GM12878 (cell line): Measurements from ENCODE around the gene C16orf87. TPM values are rescaled to one million over a fixed set of nuclear protein-coding genes. Genes with fewer than 3 reads are reported as not detected.

Source experiments
- ATAC-seq: fragments of 200-7000 bp; cut with Tn5 transposase; 3 replicates; pipeline ENCODE4 v1.9.1; 2020; ENCODE audit warnings: mild to moderate bottlenecking, moderate library complexity
- BruUV-seq: library from RNA; stranded (reverse); fragments of 400-500 nt; replicated peaks from 2 replicates; lab custom pipeline; 2021; lab: Mats Ljungman, UMichigan
- CTCF ChIA-PET: fragments of 300-600 bp; sonication (Branson Sonifier 250); formaldehyde crosslinking; extraction: SDS; loops from one replicate; lab custom pipeline; 2021; ENCODE audit warnings: inconsistent platforms; lab: Yijun Ruan, JAX
- POLR2A ChIA-PET: fragments of 350-600 bp; formaldehyde crosslinking; extraction: SDS; loops from one replicate; lab custom pipeline; 2021; ENCODE audit warnings: inconsistent platforms; lab: Charles Lee
- RAD21 ChIA-PET: fragments of 300-600 bp; sonication (Branson Sonifier 250); formaldehyde crosslinking; loops from one replicate; lab custom pipeline; 2023; ENCODE audit warnings: antibody characterized with exemption; ENCODE audit not compliant: unreplicated experiment; lab: Charles Lee
- SMC1A ChIA-PET: fragments of 300-600 bp; sonication (Branson Sonifier 250); formaldehyde crosslinking; loops from one replicate; lab custom pipeline; 2023; ENCODE audit not compliant: unreplicated experiment, uncharacterized antibody; lab: Charles Lee
- DNase-seq: peaks from one replicate; pipeline ENCODE4 v3.0.0-alpha.2; 2011; ENCODE audit warnings: low read depth, low spot score
- FAIRE-seq: peaks from 3 replicates; lab custom pipeline; 2011; peaks lifted over from hg19 to GRCh38; lab: Jason Lieb, UNC
- H2AFZ ChIP-seq: 2 replicates; pipeline ENCODE4 v1.6.0; 2011; ENCODE audit warnings: low read depth, low read length, control low read depth; ENCODE audit not compliant: control insufficient read depth
- H3K27ac ChIP-seq: 2 replicates; pipeline ENCODE4 v1.5.1; 2011; ENCODE audit warnings: control low read depth; ENCODE audit not compliant: control insufficient read depth, insufficient read depth
- H3K27me3 ChIP-seq, 2 experiments: replicated peaks in 1 of 2; 2 replicates each; pipeline versions ENCODE4 v1.6.0 to v1.6.1; 2011; ENCODE audit warnings: low read length in 1 of 2; ENCODE audit not compliant: control insufficient read depth in 2 of 2, insufficient read depth in 2 of 2
- H3K36me3 ChIP-seq, 2 experiments: 2 replicates each; pipeline ENCODE4 v1.5.1; 2011; ENCODE audit warnings: low read length in 1 of 2; ENCODE audit not compliant: control insufficient read depth in 2 of 2, insufficient read depth in 2 of 2
- H3K4me1 ChIP-seq: 2 replicates; pipeline ENCODE4 v1.6.1; 2011; ENCODE audit warnings: mild to moderate bottlenecking, low read length, moderate library complexity, mixed read lengths; ENCODE audit not compliant: control insufficient read depth, insufficient read depth
- H3K4me2 ChIP-seq: 2 replicates; pipeline ENCODE4 v1.6.0; 2011; ENCODE audit warnings: control low read depth; ENCODE audit not compliant: control insufficient read depth, insufficient read depth
- H3K4me3 ChIP-seq: fragments of 200-600 bp; sonication (generic); 2 replicates; pipeline ENCODE4 v1.5.1; 2016
- H3K79me2 ChIP-seq: 2 replicates; pipeline ENCODE4 v1.6.0; 2011; ENCODE audit warnings: low read length; ENCODE audit not compliant: control insufficient read depth, insufficient read depth
- H3K9ac ChIP-seq: 2 replicates; pipeline ENCODE4 v1.8.0; 2011; ENCODE audit warnings: low read length, control low read depth, mixed read lengths; ENCODE audit not compliant: control insufficient read depth, insufficient read depth
- H3K9me3 ChIP-seq: replicated peaks from 3 replicates; pipeline ENCODE4 v1.5.1; 2011; ENCODE audit warnings: mild to moderate bottlenecking, low read length; ENCODE audit not compliant: control insufficient read depth, insufficient read depth
- H4K20me1 ChIP-seq: 2 replicates; pipeline ENCODE4 v1.6.0; 2011; ENCODE audit not compliant: control insufficient read depth, insufficient read depth
- BCL11A ChIP-seq: IDR thresholded peaks from 2 replicates; pipeline ENCODE4 v1.6.1; 2011; ENCODE audit warnings: low read depth, low read length
- CREB1 ChIP-seq: IDR thresholded peaks from 2 replicates; pipeline ENCODE4 v1.6.1; 2012; ENCODE audit warnings: low read depth, mild to moderate bottlenecking, inconsistent platforms
- MEF2B ChIP-seq: fragments of 450-650 bp; IDR thresholded peaks from 2 replicates; pipeline ENCODE4 v1.6.1; 2018; ENCODE audit warnings: mild to moderate bottlenecking, moderate library complexity; ENCODE audit not compliant: partially characterized antibody, poor library complexity, severe bottlenecking
- RAD21 ChIP-seq: IDR thresholded peaks from 2 replicates; pipeline ENCODE4 v1.6.1; 2011; ENCODE audit warnings: mild to moderate bottlenecking, low read depth, low read length, moderate library complexity; ENCODE audit not compliant: insufficient read depth
- SMARCA5 ChIP-seq: fragments of 450-650 bp; IDR thresholded peaks from 2 replicates; pipeline ENCODE4 v1.6.1; 2017; ENCODE audit warnings: mild to moderate bottlenecking
- TARDBP ChIP-seq: IDR thresholded peaks from 2 replicates; pipeline ENCODE4 v1.6.1; 2016; ENCODE audit warnings: borderline replicate concordance
- ZBED1 ChIP-seq: IDR thresholded peaks from 2 replicates; pipeline ENCODE4 v1.6.1; 2016; ENCODE audit warnings: borderline replicate concordance
- WGBS: methylation state at CpG from one replicate; pipeline ENCODE4 v1.1.6; 2016; ENCODE audit warnings: low lambda C conversion rate; ENCODE audit not compliant: insufficient replicate concordance, insufficient coverage; ENCODE audit errors: missing lambda C conversion rate; 5-methylcytosine and 5-hydroxymethylcytosine counted together
- in situ Hi-C: fragments of 300-500 bp; cut with MboI; formaldehyde crosslinking; loops from 9 replicates; pipeline ENCODE4 v1.14.3; 2018; ENCODE audit warnings: mixed read lengths
- intact Hi-C: fragments of 100-400 bp; cut with micrococcal nuclease; formaldehyde crosslinking; loops from one replicate; pipeline ENCODE4 v1.14.2; 2022; ENCODE audit not compliant: unreplicated experiment
- polyA plus RNA-seq, 11 experiments: library from polyadenylated mRNA; depleted of rRNA in 4 of 11; unstranded in 6 of 11; stranded (reverse) in 5 of 11; fragments of >200 nt; fragmentation: Nextera tagmentation in 4 of 11; fragmentation: Illumina TruSeq in 1 of 11; extraction: Ambion mirVana in 4 of 11; extraction: Trizol in 1 of 11; gene quantifications; 1 replicate in 1 of 11; 2 replicates in 10 of 11; pipeline versions ENCODE4 v1.2.1 to v1.2.3, GENCODE V29; 2011 to 2016; ENCODE audit warnings: inconsistent platforms in 2 of 11, missing spikeins in 2 of 11, low read depth in 1 of 11
- total RNA-seq, 4 experiments: library from RNA; depleted of rRNA in 3 of 4; stranded (reverse); fragments of >200 nt in 3 of 4; fragmentation: Illumina TruSeq in 1 of 4; extraction: Trizol in 1 of 4; gene quantifications; 2 replicates each; pipeline versions ENCODE4 v1.2.1 to v1.2.3, GENCODE V29; 2013 to 2021
- TF ChIP-seq, protein P1 (sequence below): fragments of 450-650 bp; IDR thresholded peaks from 2 replicates; pipeline ENCODE4 v1.6.1; 2017; ENCODE audit warnings: low read depth, mild to moderate bottlenecking, moderate library complexity
- TF ChIP-seq, protein P2 (sequence below): fragments of 450-650 bp; IDR thresholded peaks from 2 replicates; pipeline ENCODE4 v1.6.1; 2017; ENCODE audit warnings: mild to moderate bottlenecking, moderate library complexity

C16orf87 gene
- total and polyA plus RNA-seq, 10 of the 15 experiments (the other 5 are each of a cell fraction or from before 2014, with no cell fraction given): 18.4 to 72.6 (median 31.0) TPM

DNA sequence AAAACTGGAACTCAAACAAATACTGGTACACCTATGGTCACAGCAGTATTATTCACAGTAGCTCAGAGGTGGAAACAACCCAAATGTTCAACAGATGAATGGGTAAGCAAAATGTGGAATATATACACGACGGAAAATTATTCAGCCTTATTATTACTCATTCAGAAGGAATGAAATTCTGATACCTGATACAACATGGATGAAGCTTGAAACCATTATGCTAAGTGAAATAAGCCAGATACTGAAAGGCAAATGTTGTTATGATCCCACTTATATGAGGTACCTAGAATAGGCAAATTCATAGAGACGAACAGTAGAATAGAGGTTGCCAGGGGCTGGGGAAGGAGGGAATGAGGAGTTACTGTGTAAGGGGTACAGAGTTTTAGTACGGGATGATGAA lies 55.8 kb downstream of the C16orf87 start:
- Histone ChIP-seq H3K4me2 (peak overlapping the region; percentile 68; the same call in 1 of the 2 replicates), H3K9me3 (peaks cover 10% of the 10 kb centered on the region; the same call in 2 of the 3 replicates), H3K4me1 (peaks cover 17% of the 10 kb centered on the region), H3K79me2 (no peaks in the 10 kb centered on the region), H3K36me3 (no peaks in the 10 kb centered on the region), H2AFZ (no peak overlapping the region), H3K27me3 (no peaks in the 10 kb centered on the region), H3K4me3 (no peak overlapping the region), H3K27ac (peak overlapping the region; percentile 53; the same call in 1 of the 2 replicates), H3K9ac (no peak overlapping the region), H4K20me1 (no peaks in the 10 kb centered on the region)
- intact Hi-C loops (no loop called here), in situ Hi-C loops (no loop called here)
- CTCF ChIA-PET: interaction anchor here (1.1 to 2.9 kb wide), 3 partner anchors 13 to 47 kb away, joined by 3 to 13 read pairs (median 5); no protein-coding TSS in a partner anchor
- TF ChIP-seq MEF2B: no peak
- TF ChIP-seq, protein P1, sequence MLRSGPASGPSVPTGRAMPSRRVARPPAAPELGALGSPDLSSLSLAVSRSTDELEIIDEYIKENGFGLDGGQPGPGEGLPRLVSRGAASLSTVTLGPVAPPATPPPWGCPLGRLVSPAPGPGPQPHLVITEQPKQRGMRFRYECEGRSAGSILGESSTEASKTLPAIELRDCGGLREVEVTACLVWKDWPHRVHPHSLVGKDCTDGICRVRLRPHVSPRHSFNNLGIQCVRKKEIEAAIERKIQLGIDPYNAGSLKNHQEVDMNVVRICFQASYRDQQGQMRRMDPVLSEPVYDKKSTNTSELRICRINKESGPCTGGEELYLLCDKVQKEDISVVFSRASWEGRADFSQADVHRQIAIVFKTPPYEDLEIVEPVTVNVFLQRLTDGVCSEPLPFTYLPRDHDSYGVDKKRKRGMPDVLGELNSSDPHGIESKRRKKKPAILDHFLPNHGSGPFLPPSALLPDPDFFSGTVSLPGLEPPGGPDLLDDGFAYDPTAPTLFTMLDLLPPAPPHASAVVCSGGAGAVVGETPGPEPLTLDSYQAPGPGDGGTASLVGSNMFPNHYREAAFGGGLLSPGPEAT: peak; percentile 7; the same call in 1 of the 2 replicates
- POLR2A ChIA-PET: interaction anchor here (0.6 to 0.7 kb wide), 2 partner anchors 10 to 25 kb away, joined by 3 read pairs; no protein-coding TSS in a partner anchor
- no TSS peak for BruUV-seq
- SMC1A ChIA-PET: interaction anchor here (1.0 to 1.6 kb wide), 6 partner anchors 10 to 59 kb away, joined by 3 to 12 read pairs (median 4); no protein-coding TSS in a partner anchor
- ATAC-seq (peak; percentile 42), DNase-seq (no peak), FAIRE-seq (no peak)
- RAD21 ChIA-PET: interaction anchor here (1.1 to 1.7 kb wide), 3 partner anchors 10 to 14 kb away, joined by 4 read pairs; no protein-coding TSS in a partner anchor
- 74% methylated on average over 4 of the region's 4 CpGs for WGBS

DNA sequence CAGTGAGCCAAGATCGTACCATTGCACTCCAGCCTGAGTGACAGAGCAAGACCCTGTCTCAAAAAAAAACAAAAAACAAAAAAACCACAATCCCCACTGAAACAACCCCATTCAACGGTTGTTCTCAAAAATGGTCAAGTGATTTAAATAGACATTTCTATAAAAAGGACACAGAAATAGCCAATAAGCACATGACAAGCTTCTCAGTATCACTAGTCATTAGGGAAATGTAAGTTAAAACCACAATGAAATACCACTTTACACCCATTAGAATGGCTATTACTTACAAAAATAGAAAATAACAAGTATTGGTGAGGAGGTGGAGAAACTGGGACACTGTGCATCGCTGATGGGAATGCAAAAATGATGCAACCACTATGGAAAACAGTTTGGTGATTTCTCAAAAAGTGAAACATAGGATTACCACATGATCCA lies 56.2 kb downstream of the C16orf87 start:
- Histone ChIP-seq H3K9ac (no peak overlapping the region), H4K20me1 (no peaks in the 10 kb centered on the region), H3K4me3 (no peak overlapping the region), H3K27me3 (no peaks in the 10 kb centered on the region), H3K79me2 (no peaks in the 10 kb centered on the region), H3K36me3 (no peaks in the 10 kb centered on the region), H3K9me3 (peaks cover 10% of the 10 kb centered on the region; the same call in 2 of the 3 replicates), H3K27ac (peak overlapping the region; percentile 53; the same call in 1 of the 2 replicates), H2AFZ (no peak overlapping the region), H3K4me2 (peak overlapping the region; percentile 68; the same call in 1 of the 2 replicates), H3K4me1 (peaks cover 17% of the 10 kb centered on the region)
- peak; percentile 79 for FAIRE-seq
- DNase-seq: peak; percentile 60
- peak; percentile 86 for ATAC-seq
- ChIA-PET POLR2A (interaction anchor here (0.6 to 0.7 kb wide), 2 partner anchors 10 to 25 kb away, joined by 3 read pairs; no protein-coding TSS in a partner anchor), SMC1A (interaction anchor here (0.9 to 1.6 kb wide), 7 partner anchors 11 to 84 kb away, joined by 3 to 12 read pairs (median 4); no protein-coding TSS in a partner anchor), CTCF (interaction anchor here (1.1 to 2.9 kb wide), 2 partner anchors 14 to 48 kb away, joined by 3 to 13 read pairs; no protein-coding TSS in a partner anchor), RAD21 (interaction anchor here (0.9 to 1.7 kb wide), 4 partner anchors 10 to 27 kb away, joined by 3 to 4 read pairs (median 4); no protein-coding TSS in a partner anchor)
- intact Hi-C loops: no loop called here
- BruUV-seq: no TSS peak
- WGBS: 5% methylated on average over 3 of the region's 3 CpGs
- in situ Hi-C loops: no loop called here
- no peak for TF ChIP-seq RAD21
- TF ChIP-seq ZBED1: peak; percentile 38; the same call in 1 of the 2 replicates
- peak; percentile 41; the same call in 1 of the 2 replicates for TF ChIP-seq BCL11A
- peak; percentile 24; the same call in 1 of the 2 replicates for TF ChIP-seq CREB1
- TF ChIP-seq, protein P2, sequence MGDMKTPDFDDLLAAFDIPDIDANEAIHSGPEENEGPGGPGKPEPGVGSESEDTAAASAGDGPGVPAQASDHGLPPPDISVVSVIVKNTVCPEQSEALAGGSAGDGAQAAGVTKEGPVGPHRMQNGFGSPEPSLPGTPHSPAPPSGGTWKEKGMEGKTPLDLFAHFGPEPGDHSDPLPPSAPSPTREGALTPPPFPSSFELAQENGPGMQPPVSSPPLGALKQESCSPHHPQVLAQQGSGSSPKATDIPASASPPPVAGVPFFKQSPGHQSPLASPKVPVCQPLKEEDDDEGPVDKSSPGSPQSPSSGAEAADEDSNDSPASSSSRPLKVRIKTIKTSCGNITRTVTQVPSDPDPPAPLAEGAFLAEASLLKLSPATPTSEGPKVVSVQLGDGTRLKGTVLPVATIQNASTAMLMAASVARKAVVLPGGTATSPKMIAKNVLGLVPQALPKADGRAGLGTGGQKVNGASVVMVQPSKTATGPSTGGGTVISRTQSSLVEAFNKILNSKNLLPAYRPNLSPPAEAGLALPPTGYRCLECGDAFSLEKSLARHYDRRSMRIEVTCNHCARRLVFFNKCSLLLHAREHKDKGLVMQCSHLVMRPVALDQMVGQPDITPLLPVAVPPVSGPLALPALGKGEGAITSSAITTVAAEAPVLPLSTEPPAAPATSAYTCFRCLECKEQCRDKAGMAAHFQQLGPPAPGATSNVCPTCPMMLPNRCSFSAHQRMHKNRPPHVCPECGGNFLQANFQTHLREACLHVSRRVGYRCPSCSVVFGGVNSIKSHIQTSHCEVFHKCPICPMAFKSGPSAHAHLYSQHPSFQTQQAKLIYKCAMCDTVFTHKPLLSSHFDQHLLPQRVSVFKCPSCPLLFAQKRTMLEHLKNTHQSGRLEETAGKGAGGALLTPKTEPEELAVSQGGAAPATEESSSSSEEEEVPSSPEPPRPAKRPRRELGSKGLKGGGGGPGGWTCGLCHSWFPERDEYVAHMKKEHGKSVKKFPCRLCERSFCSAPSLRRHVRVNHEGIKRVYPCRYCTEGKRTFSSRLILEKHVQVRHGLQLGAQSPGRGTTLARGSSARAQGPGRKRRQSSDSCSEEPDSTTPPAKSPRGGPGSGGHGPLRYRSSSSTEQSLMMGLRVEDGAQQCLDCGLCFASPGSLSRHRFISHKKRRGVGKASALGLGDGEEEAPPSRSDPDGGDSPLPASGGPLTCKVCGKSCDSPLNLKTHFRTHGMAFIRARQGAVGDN: no peak
- no peak for TF ChIP-seq SMARCA5
- no peak for TF ChIP-seq TARDBP
